ENCODE results near the gene PGBD1.

Gene PGBD1

DNA sequence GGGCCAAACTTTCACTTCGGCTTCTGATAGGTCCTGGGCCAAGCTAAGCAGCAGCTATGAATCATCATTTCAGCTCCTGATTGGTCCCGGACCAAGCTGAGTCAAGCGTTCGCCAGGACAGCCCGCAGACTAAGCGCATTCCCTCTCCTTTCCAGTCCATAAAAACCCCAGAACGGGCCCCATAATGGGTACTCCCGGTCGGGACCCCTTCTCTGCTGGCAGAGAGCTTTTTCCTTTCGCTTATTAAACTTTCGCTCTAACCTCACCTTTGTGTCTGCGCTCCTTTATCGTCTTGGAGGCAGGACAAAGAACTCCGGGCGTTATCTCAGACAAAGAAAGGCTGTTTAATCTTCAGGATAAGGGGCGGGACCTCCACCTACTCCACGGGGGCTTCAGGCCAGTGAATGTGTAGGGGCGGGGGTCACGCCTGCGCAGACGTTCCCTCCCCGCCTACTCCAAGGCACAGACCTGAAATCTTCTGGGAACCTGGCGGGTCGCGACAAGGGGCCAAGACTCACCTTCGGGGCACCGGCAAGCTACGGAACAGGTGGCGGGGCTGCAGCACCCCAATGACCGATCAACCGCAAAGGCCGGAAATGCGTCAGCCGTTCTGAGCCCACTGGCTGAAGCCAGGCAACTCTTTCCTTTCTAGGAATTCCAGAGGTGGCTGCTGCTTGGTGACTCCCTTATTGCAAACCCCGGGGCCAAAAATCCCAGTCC, 54.4 kb downstream of the PGBD1 start, which contains the start of gene ZSCAN31:
ZSCAN31 (minus strand) TSS at position 585 of the 720 bp plus-strand sequence. CDS start 6,465 bp downstream, outside the sequence.
- peak; percentile 92 for DNase-seq (ENCODE audit: low spot score)

DNA sequence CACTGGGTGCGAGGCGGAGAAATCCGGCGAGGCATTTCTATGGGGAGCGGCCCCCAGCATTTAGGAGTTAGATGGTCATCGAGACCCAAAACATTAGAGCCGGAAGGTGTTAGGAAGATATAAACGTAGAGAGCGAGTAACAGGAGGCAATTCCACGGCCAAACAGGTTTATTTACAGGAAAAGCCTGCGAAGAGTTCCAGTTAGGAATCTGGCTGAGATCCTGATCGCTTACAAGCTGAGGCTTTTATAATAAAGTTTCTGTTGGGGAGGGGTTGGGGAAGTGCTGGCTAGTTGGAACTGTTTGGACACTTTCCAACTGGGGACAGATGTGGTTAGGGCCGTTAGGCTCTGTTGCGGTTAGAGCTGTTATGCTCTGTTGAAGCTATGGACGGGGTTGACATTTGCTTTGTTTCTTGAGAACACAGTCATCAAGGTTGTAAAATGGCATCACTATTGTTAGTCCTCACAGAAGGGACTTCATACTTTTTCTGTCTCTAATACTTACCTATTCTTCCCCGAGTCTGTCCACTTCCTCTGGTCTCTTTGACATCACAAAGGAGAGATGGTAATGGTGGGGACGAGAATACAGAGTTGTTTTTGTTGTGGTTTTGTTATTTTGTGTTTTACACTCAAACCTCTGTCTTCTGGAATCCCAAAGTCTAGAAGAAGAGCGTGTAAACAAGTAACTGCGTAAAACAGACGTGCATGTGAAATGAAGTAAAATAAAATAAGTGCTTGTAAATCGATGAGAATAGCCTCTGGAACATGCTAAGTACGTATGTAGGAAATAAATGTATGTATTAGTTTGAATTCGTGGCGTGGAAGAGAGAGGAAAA, 55.1 kb downstream of the PGBD1 start:
- no peak for DNase-seq (ENCODE audit: low spot score)

DNA sequence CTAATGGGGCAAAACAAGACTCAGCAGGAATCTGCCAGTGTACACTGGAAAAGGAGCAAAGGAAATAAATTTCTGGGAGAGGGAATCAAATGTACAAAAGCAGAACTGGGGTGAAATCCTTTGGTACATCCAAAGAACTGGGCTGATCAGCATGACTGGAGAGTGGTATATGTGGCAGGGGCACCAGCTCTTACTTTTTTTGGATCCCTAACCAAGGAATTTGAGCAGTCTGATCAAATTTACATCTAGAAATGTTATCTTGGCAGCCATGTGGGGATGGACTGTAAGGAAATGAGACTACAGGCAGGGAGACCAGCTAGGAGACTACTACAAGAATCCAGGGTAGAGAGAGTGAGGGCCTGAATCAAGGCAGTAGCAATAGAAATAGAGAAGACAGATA, 55.7 kb downstream of the PGBD1 start:
- no peak for DNase-seq (ENCODE audit: low spot score)

DNA sequence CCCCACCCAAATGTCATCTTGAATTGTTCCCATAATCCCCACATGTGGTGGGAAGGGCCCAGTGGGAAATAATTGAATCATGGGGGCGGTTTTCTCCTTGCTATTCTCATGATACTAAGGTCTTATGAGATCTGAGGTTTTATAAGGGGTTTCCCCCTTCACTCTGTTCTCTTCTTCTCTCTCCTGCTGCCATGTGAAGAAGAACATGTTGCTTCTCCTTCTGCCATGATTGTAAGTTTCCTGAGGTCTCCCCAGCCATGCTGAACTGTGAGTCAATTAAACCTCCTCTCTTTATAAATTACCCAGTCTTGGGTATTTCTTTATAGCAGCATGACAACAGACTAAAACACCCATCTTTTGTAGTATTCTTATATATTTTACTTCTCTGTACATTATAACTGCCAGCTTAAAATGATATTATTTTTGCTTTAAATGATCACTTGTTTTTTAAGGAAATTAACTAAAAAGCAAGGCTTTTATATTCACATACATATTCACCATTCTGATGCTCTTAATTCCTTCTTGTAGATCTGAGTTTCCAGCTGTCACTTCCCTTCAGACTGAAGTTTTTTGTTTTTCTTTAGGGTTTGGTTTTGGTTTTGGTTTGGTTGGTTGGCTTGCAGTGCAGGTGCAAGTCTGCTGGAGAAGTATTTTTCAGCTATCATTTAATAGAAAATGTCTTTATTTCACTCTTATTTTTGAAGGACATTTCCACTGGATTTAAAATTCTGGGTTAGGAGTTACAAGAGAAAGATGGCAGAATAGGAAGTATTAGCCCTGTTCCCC, 59.1 kb downstream of the PGBD1 start:
- DNase-seq (ENCODE audit: low spot score): no peak

DNA sequence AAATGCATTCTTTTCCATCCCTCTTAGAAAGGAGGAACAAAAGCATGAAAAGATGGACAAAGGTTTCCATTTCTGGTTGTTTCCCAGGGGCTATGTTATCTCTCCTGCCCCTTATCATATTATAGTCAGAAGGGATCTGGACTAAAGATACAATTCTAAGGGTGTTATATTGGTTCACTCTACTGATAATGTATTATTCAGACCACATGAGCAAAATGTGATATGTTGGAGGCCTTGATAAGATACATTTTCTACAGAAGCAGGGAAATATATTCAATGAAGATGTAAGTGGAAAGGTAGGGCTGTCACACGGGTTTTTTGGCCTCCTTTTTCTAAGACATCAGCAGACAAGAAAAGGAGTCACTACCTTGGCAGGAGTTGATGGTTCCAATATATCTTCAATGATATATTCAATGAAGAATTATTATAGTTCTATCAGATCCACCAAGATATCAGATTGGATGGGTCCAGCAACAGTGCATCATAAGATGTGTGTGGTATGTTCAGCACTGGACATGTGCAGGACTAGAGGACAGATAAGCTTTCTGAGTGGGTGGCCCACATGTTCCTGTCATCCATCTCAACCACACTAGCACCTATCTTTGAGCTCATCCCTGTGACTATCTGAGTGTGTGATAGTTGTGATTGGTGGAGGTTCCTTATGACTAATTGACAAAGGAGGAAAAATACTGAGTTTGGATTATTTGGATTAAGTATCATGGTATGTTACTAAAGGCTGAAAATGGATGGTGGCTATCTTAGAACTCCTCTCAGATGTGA, 62.7 kb downstream of the PGBD1 start:
- DNase-seq (ENCODE audit: low spot score): no peak

DNA sequence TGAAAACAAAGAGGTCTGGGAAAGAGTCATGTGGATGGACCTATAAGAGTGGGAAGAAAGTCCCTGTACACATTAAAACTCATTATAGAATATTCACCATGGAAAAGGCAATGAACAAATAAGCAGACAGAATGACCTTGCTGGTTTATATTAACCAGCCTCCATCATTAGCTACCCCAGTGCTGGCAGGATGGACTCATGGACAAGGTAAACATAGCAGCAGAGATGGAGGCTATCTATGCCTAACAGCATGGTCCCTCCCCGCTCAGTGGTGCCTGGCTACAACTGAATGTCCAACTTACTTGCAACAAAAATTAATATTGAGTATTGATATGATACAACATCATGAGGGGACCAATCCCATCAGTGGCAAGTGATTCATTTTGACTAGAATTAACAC, 63.8 kb downstream of the PGBD1 start:
- no peak for DNase-seq (ENCODE audit: low spot score)

DNA sequence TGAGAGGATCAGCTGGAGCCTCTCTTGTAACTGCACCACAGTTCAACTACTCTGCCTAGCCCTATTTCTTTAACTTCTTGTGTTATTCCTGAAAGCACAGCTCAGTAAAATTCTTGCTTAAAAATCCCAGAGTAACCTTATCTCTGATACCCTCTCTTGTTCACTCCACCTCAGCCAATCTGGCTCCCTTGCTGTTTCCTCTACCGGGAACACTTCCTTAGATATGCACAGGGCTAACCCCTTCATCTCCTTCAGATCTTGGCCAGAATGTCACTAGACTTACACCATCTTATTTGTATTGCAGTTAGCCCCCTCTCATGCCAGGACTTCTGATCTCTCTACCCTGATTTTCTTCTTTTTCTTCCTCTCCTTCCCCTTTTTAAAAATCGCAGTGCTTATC, 65.7 kb downstream of the PGBD1 start:
- DNase-seq (ENCODE audit: low spot score): no peak

DNA sequence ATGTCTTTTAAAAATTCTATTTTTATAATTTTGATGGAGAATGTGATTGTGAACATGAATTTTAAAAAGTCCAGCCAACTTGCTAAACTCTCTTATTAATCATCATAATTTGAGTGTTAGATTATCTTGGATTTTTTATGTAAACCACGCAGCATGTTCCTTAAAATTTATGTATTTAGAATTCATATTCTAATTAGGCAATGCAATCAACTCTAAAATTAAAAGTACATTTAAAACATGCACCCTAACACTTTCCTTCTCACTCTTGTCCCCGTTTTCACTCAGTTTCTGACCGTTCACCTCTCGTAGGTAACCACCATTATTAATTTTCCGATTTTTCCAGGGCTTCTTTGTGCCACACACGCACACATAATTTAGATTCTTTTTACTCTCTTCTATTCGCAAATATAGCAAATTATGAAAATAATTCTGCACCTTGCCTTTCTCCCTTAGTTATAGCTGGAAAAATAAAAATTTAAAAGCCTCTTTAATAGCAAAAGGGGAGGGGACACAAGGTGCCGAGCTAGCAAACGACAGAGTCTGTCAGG, 68.0 kb downstream of the PGBD1 start:
- DNase-seq (ENCODE audit: low spot score): no peak

DNA sequence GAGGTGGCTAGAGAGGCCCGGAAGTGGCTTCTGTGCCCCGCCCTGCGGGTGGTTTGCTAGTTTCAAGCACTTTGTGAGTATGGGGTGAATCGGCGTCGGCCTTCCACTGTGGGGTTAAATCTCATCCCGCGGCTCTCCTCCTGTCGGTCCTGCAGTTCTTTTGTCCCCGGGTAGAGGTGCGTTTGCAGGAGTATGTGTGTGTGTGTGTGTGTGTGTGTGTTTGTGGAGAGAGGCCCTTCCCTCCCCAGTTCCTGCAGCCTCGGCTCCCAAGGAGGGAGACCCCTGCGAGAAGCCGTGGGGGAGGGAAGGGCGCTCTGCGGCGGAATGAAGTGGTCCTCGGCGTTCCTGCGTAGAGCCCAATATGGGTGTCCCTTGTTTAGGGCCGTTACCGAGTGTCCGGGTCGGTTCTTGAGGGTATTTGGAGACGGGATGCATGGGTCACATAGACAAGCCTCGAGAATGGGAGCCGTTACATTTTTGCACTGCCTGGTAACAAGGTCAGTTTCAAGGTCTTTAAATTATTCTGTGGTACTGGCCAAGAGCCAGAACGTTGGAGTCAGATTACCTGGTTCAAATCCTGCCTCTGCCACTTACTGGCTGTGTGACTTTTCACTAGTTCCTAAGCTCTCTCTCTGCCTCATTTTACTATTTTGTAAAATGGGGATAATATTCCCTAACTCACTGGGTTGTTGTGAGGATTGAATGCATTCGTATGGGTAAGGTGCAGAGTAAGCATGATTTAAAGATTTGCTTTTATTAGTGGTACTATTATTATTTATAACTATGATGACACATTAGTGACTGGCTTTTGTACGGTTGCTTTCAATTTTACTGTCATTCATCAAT, 68.7 kb downstream of the PGBD1 start, which contains the start of gene ZKSCAN3:
ZKSCAN3 (plus strand) TSS at position 56 of the 846 bp plus-strand sequence. CDS start 9,640 bp downstream, outside the sequence.
- DNase-seq (ENCODE audit: low spot score): peak; percentile 87

DNA sequence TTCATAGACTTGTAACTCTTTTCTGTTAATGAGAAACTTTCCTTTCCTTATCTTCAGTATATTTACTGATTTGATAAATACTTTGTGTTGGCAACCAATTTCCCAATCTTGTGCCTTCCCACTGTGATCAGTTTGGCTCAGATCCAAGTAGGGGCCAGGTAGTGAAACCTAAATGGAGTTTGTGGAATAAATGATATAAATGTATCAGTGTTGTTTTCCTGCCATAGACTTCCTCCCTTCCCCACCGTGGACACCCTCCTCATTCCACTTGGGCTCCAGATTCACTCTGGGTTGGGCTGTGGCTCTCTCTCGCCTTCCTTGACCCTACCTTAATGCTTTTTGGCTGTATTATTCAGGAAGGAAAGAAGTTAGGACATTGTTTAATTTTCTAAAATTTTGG, 69.7 kb downstream of the PGBD1 start:
- no peak for DNase-seq (ENCODE audit: low spot score)

DNA sequence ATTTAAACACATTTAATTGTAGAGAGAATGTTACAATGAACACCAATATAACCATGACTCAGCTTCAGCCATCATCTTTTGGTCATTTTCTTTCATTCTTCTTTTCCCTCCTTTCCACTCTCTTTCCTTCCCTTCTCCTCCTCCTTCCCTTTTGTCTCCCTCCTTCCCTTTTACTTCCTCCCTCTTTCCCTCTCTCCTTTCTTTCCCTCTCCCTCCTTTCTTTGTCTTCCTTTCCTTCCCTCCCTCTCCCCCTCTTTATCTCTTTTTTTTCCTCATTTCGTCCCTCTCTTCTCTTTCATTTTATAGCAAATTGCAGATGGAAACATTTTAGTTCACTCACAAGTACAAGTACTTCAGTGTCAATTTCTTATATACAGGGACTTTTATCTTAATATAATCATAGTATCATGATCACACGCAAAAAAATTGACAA, 70.1 kb downstream of the PGBD1 start:
- DNase-seq (ENCODE audit: low spot score): no peak
